Activated CD8-positive, alpha-beta T cell treated with anti-CD3 and anti-CD28 coated beads for 36 hours (primary cell): Measurements from ENCODE around the gene NYNRIN. TPM values are rescaled to one million over a fixed set of nuclear protein-coding genes. Genes with fewer than 3 reads are reported as not detected.

Source experiments
- ATAC-seq: fragments of 200-7000 bp; cut with Tn5 transposase; one replicate; pipeline ENCODE4 v1.10.0; 2021; ENCODE audit warnings: mild to moderate bottlenecking, moderate library complexity
- CTCF ChIA-PET: fragments of 350-600 bp; sonication (Branson Sonifier 250); formaldehyde crosslinking; loops from one replicate; lab custom pipeline; 2021; ENCODE audit warnings: antibody characterized with exemption; lab: Charles Lee
- POLR2A ChIA-PET: fragments of 350-600 bp; sonication (Branson Sonifier 250); formaldehyde crosslinking; loops from one replicate; lab custom pipeline; 2021; ENCODE audit warnings: antibody characterized with exemption; lab: Charles Lee
- DNase-seq: peaks from one replicate; pipeline ENCODE4 v3.0.0-alpha.2; 2020
- H3K27ac Mint-ChIP-seq: one replicate; pipeline ENCODE4 v1.8.0; 2021; ENCODE audit warnings: mild to moderate bottlenecking, mixed read lengths
- H3K27me3 Mint-ChIP-seq: one replicate; pipeline ENCODE4 v1.8.0; 2021; ENCODE audit warnings: mixed read lengths
- H3K36me3 Mint-ChIP-seq: one replicate; pipeline ENCODE4 v1.8.0; 2021; ENCODE audit warnings: low read depth, mixed read lengths
- H3K4me1 Mint-ChIP-seq: one replicate; pipeline ENCODE4 v1.8.0; 2021; ENCODE audit warnings: low read depth, mixed read lengths
- H3K4me3 Mint-ChIP-seq: one replicate; pipeline ENCODE4 v1.8.0; 2021; ENCODE audit warnings: mild to moderate bottlenecking, moderate library complexity, mixed read lengths
- H3K9me3 Mint-ChIP-seq: one replicate; pipeline ENCODE4 v1.8.0; 2021; ENCODE audit warnings: mixed read lengths
- intact Hi-C: fragments of 100-400 bp; cut with micrococcal nuclease; formaldehyde crosslinking; loops from one replicate; pipeline ENCODE4 v1.10.0; 2022
- total RNA-seq, 2 experiments: library from RNA; stranded (reverse); gene quantifications; one replicate each; pipeline ENCODE4 v1.2.3, GENCODE V29; 2021
- TF ChIP-seq, protein P1 (sequence below): fragments of 200-600 bp; IDR thresholded peaks from one replicate; pipeline ENCODE4 v1.8.0; 2022; ENCODE audit warnings: antibody characterized with exemption, mild to moderate bottlenecking

The NYNRIN gene
- total RNA-seq, 2 experiments from 2014 or later, result 0.05 to 0.27 TPM

DNA sequence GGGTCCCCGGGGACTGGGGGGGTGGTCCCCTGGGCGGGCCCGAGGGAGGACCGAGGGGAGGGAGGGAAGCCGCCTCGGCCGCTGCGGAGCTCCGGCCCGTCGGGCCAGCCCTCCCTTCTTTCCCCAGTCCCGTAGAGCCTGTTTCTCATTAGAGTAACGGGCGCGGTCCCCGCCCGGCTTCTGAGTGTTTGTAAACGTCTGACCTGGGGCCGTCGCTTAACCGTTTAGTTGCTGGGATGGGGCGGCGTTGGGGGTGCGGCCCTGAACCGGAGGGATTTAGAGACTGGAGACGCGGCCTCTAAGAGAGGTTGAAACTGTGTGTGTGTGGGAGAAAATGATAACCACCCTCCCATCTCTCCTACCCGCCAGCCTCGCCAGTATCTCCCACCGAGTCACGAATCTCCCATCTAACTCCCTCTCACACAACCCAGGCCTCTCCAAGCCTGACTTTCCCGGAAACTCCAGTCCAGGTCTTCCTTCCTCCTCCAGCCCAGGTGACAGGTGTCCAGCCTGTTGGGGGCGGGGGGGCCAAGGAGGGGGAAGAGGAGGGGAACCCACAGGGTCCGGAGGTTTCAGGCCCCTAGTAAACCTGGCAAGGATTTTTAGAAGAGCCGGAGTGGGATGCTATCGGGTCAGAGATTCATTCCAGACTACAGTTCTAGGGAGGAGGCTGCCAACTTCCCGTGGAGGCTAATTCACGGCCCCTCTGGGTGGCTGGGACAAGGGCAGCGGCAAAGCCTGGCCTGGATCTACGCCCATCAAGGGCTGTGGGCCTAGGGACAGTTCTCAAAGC is 31.9 kb upstream of the NYNRIN start:
- intact Hi-C loops, result loop anchor here (5.0 kb wide), 1 partner anchor 65 kb away; no protein-coding TSS in a partner anchor
- Mint-ChIP-seq H3K9me3 (no peaks in the 10 kb centered on the region), H3K36me3 (no peaks in the 10 kb centered on the region), H3K27me3 (peaks cover 40% of the 10 kb centered on the region), H3K4me3 (peak overlapping the region; percentile 61), H3K27ac (no peak overlapping the region), H3K4me1 (peaks cover 32% of the 10 kb centered on the region)
- CTCF ChIA-PET, result interaction anchor here (0.9 to 2.3 kb wide), 12 partner anchors 18 to 74 kb away, joined by 3 to 73 read pairs (median 9); partner anchors contain the start of genes DHRS1, KHNYN, LTB4R2 and NOP9
- DNase-seq (peak; percentile 57), ATAC-seq (peak; percentile 14)
- TF ChIP-seq, protein P1, sequence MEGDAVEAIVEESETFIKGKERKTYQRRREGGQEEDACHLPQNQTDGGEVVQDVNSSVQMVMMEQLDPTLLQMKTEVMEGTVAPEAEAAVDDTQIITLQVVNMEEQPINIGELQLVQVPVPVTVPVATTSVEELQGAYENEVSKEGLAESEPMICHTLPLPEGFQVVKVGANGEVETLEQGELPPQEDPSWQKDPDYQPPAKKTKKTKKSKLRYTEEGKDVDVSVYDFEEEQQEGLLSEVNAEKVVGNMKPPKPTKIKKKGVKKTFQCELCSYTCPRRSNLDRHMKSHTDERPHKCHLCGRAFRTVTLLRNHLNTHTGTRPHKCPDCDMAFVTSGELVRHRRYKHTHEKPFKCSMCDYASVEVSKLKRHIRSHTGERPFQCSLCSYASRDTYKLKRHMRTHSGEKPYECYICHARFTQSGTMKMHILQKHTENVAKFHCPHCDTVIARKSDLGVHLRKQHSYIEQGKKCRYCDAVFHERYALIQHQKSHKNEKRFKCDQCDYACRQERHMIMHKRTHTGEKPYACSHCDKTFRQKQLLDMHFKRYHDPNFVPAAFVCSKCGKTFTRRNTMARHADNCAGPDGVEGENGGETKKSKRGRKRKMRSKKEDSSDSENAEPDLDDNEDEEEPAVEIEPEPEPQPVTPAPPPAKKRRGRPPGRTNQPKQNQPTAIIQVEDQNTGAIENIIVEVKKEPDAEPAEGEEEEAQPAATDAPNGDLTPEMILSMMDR, result no peak
- POLR2A ChIA-PET, result interaction anchor here (0.6 to 2.2 kb wide), 7 partner anchors 12 to 129 kb away, joined by 3 to 19 read pairs (median 6); partner anchors contain the start of genes CBLN3 and KHNYN

GRCh38 chr14:24367514-24368211 is 31.1 kb upstream of the NYNRIN start, which contains the start of gene NFATC4:
NFATC4 (plus strand) TSS chr14:24368184; CDS start chr14:24368341, 157 bp downstream.
- Mint-ChIP-seq H3K27me3 (peaks cover 37% of the 10 kb centered on the region), H3K4me1 (peaks cover 32% of the 10 kb centered on the region), H3K27ac (no peak within 1 kb of the TSS), H3K4me3 (peak within 1 kb of the TSS; percentile 61), H3K9me3 (no peaks in the 10 kb centered on the region), H3K36me3 (no peaks in the 10 kb centered on the region)
- ATAC-seq (no peak), DNase-seq (peak; percentile 53)
- CTCF ChIA-PET, result interaction anchor here (1.4 to 6.3 kb wide), 2 partner anchors 34 to 63 kb away, joined by 7 to 30 read pairs; partner anchors contain the start of gene ADCY4
- POLR2A ChIA-PET, result interaction anchor here (1.4 kb wide), 1 partner anchor 63 kb away, joined by 7 read pairs; the partner anchor contains the start of genes CBLN3 and KHNYN
- TF ChIP-seq, protein P1, result no peak
- intact Hi-C loops, result loop anchor here (5.0 kb wide), 1 partner anchor 65 kb away; no protein-coding TSS in a partner anchor

DNA sequence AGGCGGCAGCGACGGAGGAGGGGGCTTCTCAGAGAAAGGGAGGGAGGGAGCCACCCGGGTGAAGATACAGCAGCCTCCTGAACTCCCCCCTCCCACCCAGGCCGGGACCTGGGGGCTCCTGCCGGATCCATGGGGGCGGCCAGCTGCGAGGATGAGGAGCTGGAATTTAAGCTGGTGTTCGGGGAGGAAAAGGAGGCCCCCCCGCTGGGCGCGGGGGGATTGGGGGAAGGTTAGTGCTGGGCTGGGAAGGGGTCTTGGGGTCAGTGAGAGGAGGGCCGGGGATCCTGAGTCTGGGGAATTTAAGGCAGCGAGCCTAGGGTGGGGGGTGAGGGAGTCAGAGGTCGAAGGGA is 30.6 kb upstream of the NYNRIN start:
- no peaks in the 10 kb centered on the region for H3K36me3 Mint-ChIP-seq
- CTCF ChIA-PET, result interaction anchor here (1.4 to 6.3 kb wide), 2 partner anchors 34 to 63 kb away, joined by 7 to 30 read pairs; partner anchors contain the start of gene ADCY4
- H3K27ac Mint-ChIP-seq, result no peak overlapping the region
- intact Hi-C loops, result loop anchor here (5.0 kb wide), 1 partner anchor 64 kb away; no protein-coding TSS in a partner anchor
- H3K4me1 Mint-ChIP-seq, result peaks cover 32% of the 10 kb centered on the region
- peak overlapping the region; percentile 61 for H3K4me3 Mint-ChIP-seq
- POLR2A ChIA-PET, result interaction anchor here (1.4 kb wide), 1 partner anchor 62 kb away, joined by 7 read pairs; the partner anchor contains the start of genes CBLN3 and KHNYN
- H3K27me3 Mint-ChIP-seq, result peaks cover 35% of the 10 kb centered on the region
- ATAC-seq (no peak), DNase-seq (no peak)
- TF ChIP-seq, protein P1, result no peak
- no peaks in the 10 kb centered on the region for H3K9me3 Mint-ChIP-seq

DNA sequence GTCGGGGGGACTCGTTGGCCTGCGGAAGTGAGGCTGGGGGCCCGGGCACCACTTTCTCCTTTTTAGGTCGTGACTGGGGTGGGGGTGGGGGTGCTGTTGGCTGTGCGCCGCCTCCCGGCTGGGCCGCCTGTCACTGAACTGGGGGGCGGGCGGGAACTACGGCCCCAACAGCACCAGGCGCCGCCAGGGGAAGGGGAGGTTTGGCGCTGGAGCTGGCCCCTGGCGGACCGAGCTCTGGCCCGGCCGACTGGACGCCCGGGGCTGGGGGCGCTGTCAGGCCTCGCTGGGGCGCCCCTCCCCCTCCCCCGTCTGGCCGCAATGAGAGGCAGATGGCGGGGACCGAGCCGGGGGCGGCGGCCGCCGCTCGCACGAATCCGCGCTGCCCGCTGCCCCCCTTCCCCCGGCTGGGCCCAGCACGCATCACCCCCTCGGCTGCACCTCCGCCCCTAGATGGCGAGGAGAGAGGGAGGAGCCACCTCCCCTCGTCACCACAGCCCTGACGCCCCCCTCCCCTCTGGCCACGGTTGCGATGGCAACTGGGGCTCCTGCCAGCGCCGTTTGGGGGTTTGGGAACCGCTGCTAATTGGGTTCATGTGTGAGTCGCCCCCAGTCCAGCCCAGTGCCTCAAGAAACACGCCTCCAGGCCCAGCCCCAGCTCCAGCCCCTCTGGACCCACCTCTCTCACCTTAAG is 30.1 kb upstream of the NYNRIN start:
- peak overlapping the region; percentile 61 for H3K4me3 Mint-ChIP-seq
- intact Hi-C loops, result loop anchor here (5.0 kb wide), 1 partner anchor 64 kb away; no protein-coding TSS in a partner anchor
- POLR2A ChIA-PET, result interaction anchor here (1.4 kb wide), 1 partner anchor 62 kb away, joined by 7 read pairs; the partner anchor contains the start of genes CBLN3 and KHNYN
- DNase-seq (peak; percentile 66), ATAC-seq (peak; percentile 48)
- H3K9me3 Mint-ChIP-seq, result no peaks in the 10 kb centered on the region
- CTCF ChIA-PET, result interaction anchor here (1.4 to 6.3 kb wide), 2 partner anchors 35 to 62 kb away, joined by 7 to 30 read pairs; partner anchors contain the start of gene ADCY4
- peaks cover 33% of the 10 kb centered on the region for H3K27me3 Mint-ChIP-seq
- no peaks in the 10 kb centered on the region for H3K36me3 Mint-ChIP-seq
- no peak overlapping the region for H3K27ac Mint-ChIP-seq
- TF ChIP-seq, protein P1, result no peak
- H3K4me1 Mint-ChIP-seq, result peaks cover 32% of the 10 kb centered on the region
